ACHN (cell line): Measurements from ENCODE around the gene RAD23B.
"Not testable (repeated sequence)": the region's sequence is repeated elsewhere in the genome, so short reads cannot be mapped to it uniquely, and the experiment has no call there.

Source experiments
- DNase-seq: peaks from one replicate; pipeline ENCODE4 v3.0.0-alpha.2; 2015
- in situ Hi-C: cut with HindIII; loops from 2 replicates; pipeline ENCODE4 v1.10.0; 2017; ENCODE audit warnings: low sequenced_read_pairs, low pct_ligation_motif_present, low pct_unique_long_range_greater_than_20kb

RAD23B gene

GRCh38 chr9:107284636-107285035 lies 1.6 kb downstream of the RAD23B start:
- DNase-seq: no peak
- in situ Hi-C loops: no loop called here

GRCh38 chr9:107285286-107285685 lies 2.2 kb downstream of the RAD23B start:
- in situ Hi-C loops: no loop called here
- no peak for DNase-seq

- peak; percentile 56 for DNase-seq
- in situ Hi-C loops: no loop called here
Measured at GRCh38 chr9:107286057-107286456, 3.0 kb downstream of the RAD23B start.

- in situ Hi-C loops: no loop called here
- no peak for DNase-seq
Measured at GRCh38 chr9:107288701-107289100, 5.6 kb downstream of the RAD23B start.

- in situ Hi-C loops: no loop called here
- no peak for DNase-seq
Measured at GRCh38 chr9:107290619-107291018, 7.5 kb downstream of the RAD23B start.

- no peak for DNase-seq
- in situ Hi-C loops: no loop called here
Measured at GRCh38 chr9:107292821-107293542, 9.9 kb downstream of the RAD23B start.

- in situ Hi-C loops: no loop called here
- no peak for DNase-seq
Measured at GRCh38 chr9:107293543-107294085, 10.5 kb downstream of the RAD23B start.

GRCh38 chr9:107294756-107295155 lies 11.7 kb downstream of the RAD23B start:
- in situ Hi-C loops: no loop called here
- no peak for DNase-seq

- in situ Hi-C loops: no loop called here
- no peak for DNase-seq
Measured at GRCh38 chr9:107295995-107296394, 12.9 kb downstream of the RAD23B start.

GRCh38 chr9:107296592-107296991 lies 13.5 kb downstream of the RAD23B start:
- in situ Hi-C loops, DNase-seq: not testable (repeated sequence)

GRCh38 chr9:107299437-107299836 lies 16.4 kb downstream of the RAD23B start:
- in situ Hi-C loops: no loop called here

GRCh38 chr9:107306308-107306707 lies 23.2 kb downstream of the RAD23B start:
- no peak for DNase-seq
- in situ Hi-C loops: no loop called here

More at GRCh38 chr9:107299437-107299836, 16.4 kb downstream of the RAD23B start:
- no peak for DNase-seq

- in situ Hi-C loops: no loop called here
- DNase-seq: no peak
Measured at GRCh38 chr9:107307331-107307730, 24.3 kb downstream of the RAD23B start.

- in situ Hi-C loops: no loop called here
Measured at GRCh38 chr9:107308461-107308860, 25.4 kb downstream of the RAD23B start.

GRCh38 chr9:107309271-107309670 lies 26.2 kb downstream of the RAD23B start:
- DNase-seq: no peak
- in situ Hi-C loops: no loop called here

More at GRCh38 chr9:107308461-107308860, 25.4 kb downstream of the RAD23B start:
- no peak for DNase-seq

- in situ Hi-C loops: no loop called here
- DNase-seq: no peak
Measured at GRCh38 chr9:107312376-107313050, 29.4 kb downstream of the RAD23B start.

- DNase-seq: no peak
- in situ Hi-C loops: no loop called here
Measured at GRCh38 chr9:107313555-107314096, 30.5 kb downstream of the RAD23B start.

- in situ Hi-C loops: no loop called here
- no peak for DNase-seq
Measured at GRCh38 chr9:107314763-107315162, 31.7 kb downstream of the RAD23B start.

- DNase-seq: no peak
- in situ Hi-C loops: no loop called here
Measured at GRCh38 chr9:107316795-107317661, 33.9 kb downstream of the RAD23B start.
